Sciatic nerve (tissue), 2 donors: ENCODE measurements around the gene BACE1-AS. TPM values are rescaled to one million over a fixed set of nuclear protein-coding genes. Genes with fewer than 3 reads are reported as not detected.
"Not testable (repeated sequence)": the region's sequence is repeated elsewhere in the genome, so short reads cannot be mapped to it uniquely, and the experiment has no call there.

Source experiments
- ATAC-seq: fragments of 200-7000 bp; cut with Tn5 transposase; one replicate; pipeline ENCODE4 v1.9.1; 2020; ENCODE audit warnings: mild to moderate bottlenecking, moderate library complexity
- DNase-seq: peaks from one replicate; pipeline ENCODE4 v3.0.0-alpha.2; 2020; ENCODE audit warnings: low spot score
- intact Hi-C: fragments of 100-400 bp; cut with DNase I; formaldehyde crosslinking; loops from one replicate; pipeline ENCODE4 v1.14.2; 2022
- total RNA-seq: library from RNA; stranded (reverse); fragmentation: NEBNext Ultra II Directional; extraction: Animal tissue kit (Norgen Biotek cat#: 25700); gene quantifications from one replicate; pipeline ENCODE4 v1.2.1, GENCODE V29; 2021
- donor health status: DM: no; HTN: no; CAD: no.
- donor health status: DM: no; HTN: no; CAD: no.

BACE1-AS gene
- 13.2 TPM for total RNA-seq

GRCh38 chr11:117290809-117291396 is at the start of gene BACE1-AS:
Gene BACE1-AS (plus strand): TSS chr11:117291346.
- no peak for DNase-seq
- no peak for ATAC-seq
- intact Hi-C loops = no loop called here

DNA sequence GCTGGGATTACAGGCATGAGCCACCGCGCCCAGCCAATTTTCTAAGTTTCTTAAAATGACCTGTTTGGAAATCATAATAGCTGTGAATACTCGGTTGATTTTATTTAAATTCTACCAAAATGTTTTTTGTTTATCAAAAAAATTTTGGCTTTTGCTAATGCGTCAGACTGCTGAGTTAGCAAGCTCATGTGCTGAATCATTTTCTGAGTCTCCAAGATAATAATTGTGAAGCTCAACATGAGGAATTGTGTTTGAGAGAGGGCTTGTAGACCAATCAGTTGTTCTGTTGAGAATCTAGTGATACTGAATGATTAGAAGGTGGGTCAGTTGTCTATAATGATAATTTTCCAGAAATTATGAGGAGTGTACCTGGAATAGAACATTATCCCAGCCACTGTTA is 42.8 kb upstream of the BACE1-AS start:
- ATAC-seq (no peak), DNase-seq (no peak)
- intact Hi-C loops = no loop called here

DNA sequence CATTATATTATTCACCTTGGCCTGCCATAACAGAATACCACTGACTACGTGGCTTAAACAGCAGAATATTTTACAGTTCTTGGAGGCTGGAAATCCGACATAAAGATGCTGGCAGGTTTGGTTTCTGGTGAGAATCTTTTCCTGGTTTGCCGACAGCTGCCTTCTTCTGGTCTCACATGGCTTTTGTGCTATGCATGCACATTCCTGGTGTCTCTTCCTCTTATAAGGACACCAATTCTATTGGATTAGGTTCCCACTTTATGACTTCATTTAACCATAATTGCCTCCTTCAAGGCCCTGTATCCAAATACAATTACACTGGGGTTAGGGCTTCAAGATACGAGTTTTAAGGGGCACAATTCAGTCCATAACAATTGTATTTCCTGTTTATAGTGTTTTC is 41.6 kb upstream of the BACE1-AS start:
- intact Hi-C loops = no loop called here
- ATAC-seq (no peak), DNase-seq (no peak)

DNA sequence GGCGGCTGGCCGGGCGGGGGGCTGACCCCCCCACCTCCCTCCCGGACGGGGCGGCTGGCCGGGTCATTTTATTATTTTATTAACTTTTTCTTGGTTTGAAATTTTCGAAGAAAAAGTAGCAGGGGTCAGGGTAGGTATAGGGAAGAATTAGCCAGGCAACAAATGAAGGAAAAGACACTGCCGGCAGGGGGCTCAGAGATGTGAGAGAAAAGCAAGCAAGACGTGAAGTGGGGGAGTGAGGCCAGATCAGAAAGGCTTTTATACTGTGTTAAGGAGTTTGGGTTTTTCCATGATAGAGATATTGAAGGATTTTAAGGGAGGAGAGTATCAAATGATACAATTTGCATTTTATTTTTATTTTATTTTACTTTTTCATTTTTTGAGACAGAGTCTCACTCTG is 39.6 kb upstream of the BACE1-AS start:
- no peak for ATAC-seq
- no peak for DNase-seq
- intact Hi-C loops = no loop called here

- ATAC-seq (no peak), DNase-seq (no peak)
- intact Hi-C loops = no loop called here
These were observed 35.2 kb upstream of the BACE1-AS start for GRCh38 chr11:117255966-117256365.

- DNase-seq (no peak), ATAC-seq (no peak)
- intact Hi-C loops = no loop called here
These were observed 34.6 kb upstream of the BACE1-AS start for GRCh38 chr11:117256573-117256972.

DNA sequence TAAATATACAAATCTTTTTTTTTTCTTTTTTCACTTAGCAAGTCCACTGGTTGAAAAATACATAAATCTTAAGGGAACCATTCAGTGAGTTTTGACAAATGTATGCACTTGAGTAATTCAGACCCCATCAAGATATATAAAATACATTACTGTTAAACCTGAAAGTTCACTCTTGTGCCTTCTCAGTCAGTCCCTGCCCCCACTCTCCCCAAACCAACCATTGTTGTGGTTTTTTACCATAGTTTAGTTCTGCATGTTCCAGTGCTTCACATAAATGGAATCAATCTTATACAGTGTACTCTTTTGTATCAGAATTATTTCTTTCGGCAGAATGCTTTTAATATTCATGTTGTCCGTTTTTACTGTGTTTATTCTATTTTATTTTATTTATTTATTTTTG is 32.6 kb upstream of the BACE1-AS start:
- DNase-seq = no peak
- ATAC-seq = no peak
- intact Hi-C loops = no loop called here

DNA sequence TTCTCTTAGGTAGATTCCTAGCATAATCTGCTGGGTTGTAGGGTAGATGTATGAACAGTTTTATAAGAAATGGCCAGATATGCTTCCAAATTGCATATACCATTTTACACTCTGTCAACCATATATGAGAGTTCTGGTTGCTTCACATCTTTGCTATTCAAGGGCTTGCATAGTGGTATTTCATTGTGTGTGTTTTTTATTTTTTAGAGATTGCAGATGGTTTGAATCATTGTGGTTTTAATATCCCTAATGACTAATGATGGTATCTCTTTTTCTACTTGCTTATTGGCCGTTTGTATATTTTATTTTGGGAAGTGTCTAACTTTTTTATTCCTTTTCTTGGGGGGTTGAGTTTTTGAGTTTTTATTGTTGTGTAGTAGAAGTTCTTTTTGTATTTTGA is 31.7 kb upstream of the BACE1-AS start:
- DNase-seq (no peak), ATAC-seq (no peak)
- intact Hi-C loops = no loop called here

- intact Hi-C loops, ATAC-seq, DNase-seq: not testable (repeated sequence)
These were observed 26.4 kb upstream of the BACE1-AS start for GRCh38 chr11:117264624-117265323.

DNA sequence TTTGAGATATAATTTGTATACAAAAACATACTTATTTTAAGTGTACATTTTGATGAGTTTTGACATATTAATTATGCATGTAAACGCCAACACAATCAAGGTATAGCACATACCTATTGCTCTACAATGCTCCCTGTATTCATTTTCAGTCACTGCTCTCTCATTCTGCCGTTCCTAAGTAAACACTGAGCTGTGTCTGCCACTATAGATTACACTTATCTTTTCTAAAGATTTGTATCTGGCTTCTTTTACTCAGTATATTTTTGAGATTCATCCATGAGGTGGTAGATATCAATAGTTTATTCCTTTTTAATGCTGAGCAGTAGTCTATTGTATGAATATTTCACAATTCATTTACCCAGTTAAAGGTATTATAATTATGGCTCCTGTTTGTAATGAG is 25.4 kb upstream of the BACE1-AS start:
- no peak for ATAC-seq

GRCh38 chr11:117269856-117270255 is 21.3 kb upstream of the BACE1-AS start:
- ATAC-seq = no peak
- intact Hi-C loops = no loop called here
- DNase-seq = no peak

More for the DNA sequence above, 25.4 kb upstream of the BACE1-AS start:
- intact Hi-C loops = no loop called here
- no peak for DNase-seq

DNA sequence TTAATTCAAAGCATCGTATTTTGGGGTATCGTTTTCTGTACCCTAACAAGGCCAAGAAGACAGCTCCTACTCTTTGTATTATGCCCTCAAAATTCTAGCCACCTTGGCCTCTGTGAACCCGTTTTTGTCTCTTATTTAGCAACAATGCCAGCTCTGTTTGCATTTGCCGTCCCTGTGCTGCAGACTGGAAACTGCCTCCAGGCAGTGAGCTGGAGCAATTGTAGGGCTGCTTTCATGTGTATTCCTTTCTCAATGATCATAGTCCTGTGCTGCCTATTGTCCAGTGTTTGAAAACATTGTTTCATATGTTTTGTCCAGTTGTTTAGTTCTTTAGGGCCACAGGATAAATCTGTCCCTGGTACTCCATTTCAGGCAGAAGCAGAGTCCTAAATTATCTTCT is 19.9 kb upstream of the BACE1-AS start:
- intact Hi-C loops = no loop called here
- ATAC-seq = no peak
- DNase-seq = no peak

- intact Hi-C loops, ATAC-seq, DNase-seq: not testable (repeated sequence)
These were observed 19.0 kb upstream of the BACE1-AS start for GRCh38 chr11:117272175-117272574.

- ATAC-seq = no peak
These were observed 17.4 kb upstream of the BACE1-AS start for GRCh38 chr11:117273550-117274289.

GRCh38 chr11:117278347-117278746 is 12.8 kb upstream of the BACE1-AS start:
- intact Hi-C loops = no loop called here
- no peak for DNase-seq
- no peak for ATAC-seq

More at GRCh38 chr11:117273550-117274289, 17.4 kb upstream of the BACE1-AS start:
- intact Hi-C loops = no loop called here
- DNase-seq = no peak

DNA sequence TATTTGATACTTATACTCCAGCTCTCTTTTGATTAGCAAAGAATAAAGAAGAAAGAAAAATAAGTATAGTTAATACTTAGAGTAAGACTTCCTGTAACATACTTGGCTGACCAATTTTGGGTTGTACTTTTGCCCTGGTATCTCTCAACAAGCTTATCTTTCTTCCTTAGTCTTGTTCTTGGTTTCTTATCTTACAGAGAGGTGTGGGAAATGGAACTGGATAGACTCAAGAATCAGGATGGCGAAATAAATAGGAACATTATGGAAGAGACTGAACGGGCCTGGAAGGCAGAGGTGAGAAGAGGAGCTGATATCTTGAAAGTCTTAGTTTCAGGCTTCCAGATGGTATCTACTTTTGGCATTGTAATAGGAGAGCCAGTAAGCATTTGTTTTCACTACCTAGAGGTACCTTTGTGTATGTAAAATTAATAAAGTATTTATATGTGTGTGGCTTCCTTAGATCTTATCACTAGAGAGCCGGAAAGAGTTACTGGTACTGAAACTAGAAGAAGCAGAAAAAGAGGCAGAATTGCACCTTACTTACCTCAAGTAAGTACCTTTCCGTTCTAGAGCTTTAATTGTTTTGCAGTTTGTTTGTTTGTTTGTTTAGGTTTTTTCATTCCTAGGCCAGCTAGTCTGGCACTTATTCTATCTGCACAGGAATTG is 11.3 kb upstream of the BACE1-AS start:
- ATAC-seq (no peak), DNase-seq (no peak)
- intact Hi-C loops = no loop called here

DNA sequence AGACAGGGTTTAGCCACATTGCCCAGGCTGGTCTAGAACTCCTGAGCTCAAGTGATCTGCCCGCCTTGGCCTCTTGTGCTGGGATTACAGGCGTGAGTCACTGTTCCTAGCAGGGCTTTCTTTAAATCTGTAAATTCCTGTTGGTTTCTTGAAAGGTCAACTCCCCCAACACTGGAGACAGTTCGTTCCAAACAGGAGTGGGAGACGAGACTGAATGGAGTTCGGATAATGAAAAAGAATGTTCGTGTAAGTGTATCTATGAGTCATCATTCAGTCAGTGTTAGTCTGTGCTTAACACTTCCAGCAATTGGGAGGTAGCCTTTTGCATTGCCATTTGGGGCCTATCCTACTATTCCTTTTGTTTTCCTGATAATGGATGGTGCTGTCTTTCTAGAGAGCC is 10.0 kb upstream of the BACE1-AS start:
- DNase-seq (no peak), ATAC-seq (no peak)
- intact Hi-C loops = no loop called here

DNA sequence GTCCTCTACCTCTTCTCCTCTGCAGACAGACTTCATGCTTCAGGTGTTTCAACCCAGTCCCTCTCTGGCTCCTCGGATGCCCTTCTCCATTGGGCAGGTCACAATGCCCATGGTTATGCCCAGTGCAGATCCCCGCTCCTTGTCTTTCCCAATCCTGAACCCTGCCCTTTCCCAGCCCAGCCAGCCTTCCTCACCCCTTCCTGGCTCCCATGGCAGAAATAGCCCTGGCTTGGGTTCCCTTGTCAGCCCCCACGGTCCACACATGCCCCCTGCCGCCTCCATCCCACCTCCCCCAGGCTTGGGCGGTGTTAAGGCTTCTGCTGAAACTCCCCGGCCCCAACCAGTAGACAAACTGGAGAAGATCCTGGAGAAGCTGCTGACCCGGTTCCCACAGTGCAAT is 9.3 kb upstream of the BACE1-AS start:
- intact Hi-C loops = no loop called here
- no peak for ATAC-seq

GRCh38 chr11:117282956-117283355 is 8.2 kb upstream of the BACE1-AS start:
- no peak for ATAC-seq
- DNase-seq = no peak
- intact Hi-C loops = no loop called here

More for the DNA sequence above, 9.3 kb upstream of the BACE1-AS start:
- no peak for DNase-seq

DNA sequence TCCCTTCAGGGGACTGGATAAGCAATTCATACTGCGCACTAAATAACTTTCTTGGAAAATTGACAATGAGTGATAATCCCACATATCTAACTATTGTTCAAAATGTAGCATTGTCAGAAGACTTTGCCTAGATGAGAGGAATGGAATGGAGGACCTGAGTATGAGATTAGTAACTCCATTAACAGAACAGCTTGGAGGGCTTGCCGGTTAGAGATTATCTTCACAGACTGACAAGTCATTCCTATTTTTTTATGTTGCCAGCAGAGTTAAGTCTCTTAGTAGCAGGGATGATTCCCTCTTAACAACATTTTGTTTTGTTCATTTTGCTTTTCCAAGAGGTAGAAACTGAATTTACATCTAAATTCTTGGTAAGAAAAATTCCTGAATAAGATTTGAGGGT is 7.1 kb upstream of the BACE1-AS start:
- intact Hi-C loops = no loop called here
- ATAC-seq (no peak), DNase-seq (no peak)
